Neutrophil (primary cell): ENCODE data around the gene APRT.

Source experiments
- H3K27ac ChIP-seq: fragments of 200-600 bp; sonication (generic); 2 replicates; pipeline ENCODE4 v1.5.1; 2016; ENCODE audit warnings: mild to moderate bottlenecking, moderate library complexity
- H3K27me3 ChIP-seq: fragments of 200-600 bp; sonication (generic); 2 replicates; pipeline ENCODE4 v1.6.0; 2016; ENCODE audit warnings: mild to moderate bottlenecking
- H3K36me3 ChIP-seq: fragments of 200-600 bp; sonication (generic); 2 replicates; pipeline ENCODE4 v1.5.1; 2017
- H3K4me1 ChIP-seq, 2 experiments: fragments of 200-600 bp in 1 of 2; sonication (generic) in 1 of 2; 1 replicate in 1 of 2; 2 replicates in 1 of 2; pipeline versions ENCODE4 v1.5.1 to v1.6.1; 2013 to 2016; ENCODE audit warnings: low read depth in 1 of 2, low read length in 1 of 2, mild to moderate bottlenecking in 1 of 2, moderate library complexity in 1 of 2; ENCODE audit not compliant: control insufficient read depth in 1 of 2, insufficient read depth in 1 of 2
- H3K4me3 ChIP-seq, 2 experiments: fragments of 200-600 bp in 1 of 2; sonication (generic) in 1 of 2; 1 replicate in 1 of 2; 2 replicates in 1 of 2; pipeline ENCODE4 v1.5.1; 2013 to 2016; ENCODE audit warnings: low read depth in 1 of 2, low read length in 1 of 2, mild to moderate bottlenecking in 1 of 2, moderate library complexity in 1 of 2
- H3K9me3 ChIP-seq: fragments of 200-600 bp; sonication (generic); 2 replicates; pipeline ENCODE4 v1.5.1; 2016
- CTCF ChIP-seq: fragments of 200-600 bp; sonication (generic); IDR thresholded peaks from 2 replicates; pipeline ENCODE4 v1.5.1; 2016; ENCODE audit warnings: antibody characterized with exemption

APRT gene, protein sequence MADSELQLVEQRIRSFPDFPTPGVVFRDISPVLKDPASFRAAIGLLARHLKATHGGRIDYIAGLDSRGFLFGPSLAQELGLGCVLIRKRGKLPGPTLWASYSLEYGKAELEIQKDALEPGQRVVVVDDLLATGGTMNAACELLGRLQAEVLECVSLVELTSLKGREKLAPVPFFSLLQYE

GRCh38 chr16:88811769-88812512 is at the start of gene APRT:
APRT (minus strand) TSS chr16:88811928; CDS start chr16:88811899, 29 bp downstream.
- TF ChIP-seq CTCF: peak; percentile 38
- H3K9me3 ChIP-seq: no peaks in the 10 kb centered on the region
- peak within 1 kb of the TSS; percentile 85 for H3K4me3 ChIP-seq
- peak within 1 kb of the TSS; percentile 82 for H3K27ac ChIP-seq
- peaks cover 33 to 40% of the 10 kb centered on the region in 2 experiments for H3K4me1 ChIP-seq
- no peaks in the 10 kb centered on the region for H3K27me3 ChIP-seq
- peaks cover 42% of the 10 kb centered on the region for H3K36me3 ChIP-seq

GRCh38 chr16:88861359-88861758 is 49.6 kb upstream of the APRT start:
- no peak for TF ChIP-seq CTCF
- H3K9me3 ChIP-seq: no peaks in the 10 kb centered on the region
- H3K27ac ChIP-seq: no peak overlapping the region
- no peaks in the 10 kb centered on the region for H3K27me3 ChIP-seq
- no peak overlapping the region for H3K4me3 ChIP-seq
- peaks cover 22 to 27% of the 10 kb centered on the region in 2 experiments for H3K4me1 ChIP-seq
- peaks cover 31% of the 10 kb centered on the region for H3K36me3 ChIP-seq

DNA sequence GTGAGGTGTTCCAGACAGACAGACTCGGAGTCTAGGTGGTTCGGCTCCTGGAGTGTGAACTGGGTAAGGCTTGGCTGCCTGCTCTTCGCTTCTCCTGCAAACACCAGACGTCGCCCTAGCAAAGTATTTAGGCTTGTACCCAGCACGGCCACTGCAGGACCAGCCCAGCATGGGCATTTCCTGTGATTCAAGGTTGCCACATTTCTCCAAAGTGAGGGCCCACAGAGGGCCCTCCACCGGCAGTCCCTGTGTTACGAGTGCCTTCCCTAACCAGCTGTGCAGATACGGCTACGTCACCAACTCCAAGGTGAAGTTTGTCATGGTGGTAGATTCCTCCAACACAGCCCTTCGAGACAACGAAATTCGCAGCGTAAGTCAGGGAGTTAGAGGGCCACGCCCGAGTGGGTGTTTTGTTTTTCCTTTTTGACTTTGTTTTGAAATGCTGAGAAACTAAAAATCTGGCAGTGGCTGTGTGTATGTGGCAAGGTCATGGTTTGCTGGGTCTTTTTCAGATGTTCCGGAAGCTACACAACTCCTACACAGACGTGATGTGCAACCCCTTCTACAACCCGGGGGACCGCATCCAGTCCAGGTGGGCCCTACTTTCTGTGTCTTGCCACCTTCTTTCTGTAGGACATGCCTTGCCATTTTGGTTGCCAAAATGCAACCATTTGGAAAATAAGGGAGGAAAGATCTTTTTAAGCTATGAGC is 47.8 kb upstream of the APRT start:
- no peak for TF ChIP-seq CTCF
- Histone ChIP-seq H3K4me3 (no peak overlapping the region), H3K4me1 (peaks cover 40 to 45% of the 10 kb centered on the region in 2 experiments), H3K9me3 (no peaks in the 10 kb centered on the region), H3K27ac (peak overlapping the region; percentile 2), H3K36me3 (peaks cover 31% of the 10 kb centered on the region), H3K27me3 (no peaks in the 10 kb centered on the region)

DNA sequence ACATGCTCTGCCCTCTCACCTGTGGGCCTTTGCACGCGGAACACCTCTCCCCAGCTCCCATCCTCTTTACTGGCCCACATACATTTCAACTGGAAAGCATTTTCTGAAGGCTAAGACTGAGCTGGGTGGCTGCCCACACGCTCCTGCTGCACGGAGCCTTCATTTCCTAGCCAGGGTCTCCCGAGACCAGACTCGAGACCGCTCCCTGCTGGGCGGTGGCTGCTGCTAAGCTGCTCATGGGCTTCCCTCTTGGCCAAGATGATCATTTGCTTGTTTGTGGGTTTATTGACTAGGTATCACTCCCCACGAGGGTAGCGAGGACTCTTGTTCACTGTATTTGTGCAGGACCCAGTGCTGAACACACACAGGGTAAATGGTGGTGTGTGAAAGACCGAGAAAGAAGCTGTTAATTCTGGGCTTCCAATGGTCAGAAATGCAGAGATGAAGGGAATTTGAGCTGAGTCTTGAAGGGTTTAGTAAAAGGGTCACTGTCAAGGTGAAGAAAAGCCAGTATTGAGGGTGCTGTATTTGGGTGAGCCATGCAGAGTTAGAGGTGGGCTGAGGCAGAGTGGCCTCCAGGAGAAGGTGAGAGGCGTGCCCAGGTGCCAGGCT is 46.1 kb upstream of the APRT start:
- peaks cover 57 to 62% of the 10 kb centered on the region in 2 experiments for H3K4me1 ChIP-seq
- H3K9me3 ChIP-seq: no peaks in the 10 kb centered on the region
- H3K4me3 ChIP-seq: peak overlapping the region; percentile 70 to 97
- TF ChIP-seq CTCF: no peak
- no peaks in the 10 kb centered on the region for H3K27me3 ChIP-seq
- peaks cover 29% of the 10 kb centered on the region for H3K36me3 ChIP-seq
- H3K27ac ChIP-seq: peak overlapping the region; percentile 94
